ENCODE measurements around the gene GLRX5. TPM values are rescaled to one million over a fixed set of nuclear protein-coding genes. Genes with fewer than 3 reads are reported as not detected.

GLRX5 gene
- total RNA-seq, 1 experiment from 2014 or later: 72.8 TPM

DNA sequence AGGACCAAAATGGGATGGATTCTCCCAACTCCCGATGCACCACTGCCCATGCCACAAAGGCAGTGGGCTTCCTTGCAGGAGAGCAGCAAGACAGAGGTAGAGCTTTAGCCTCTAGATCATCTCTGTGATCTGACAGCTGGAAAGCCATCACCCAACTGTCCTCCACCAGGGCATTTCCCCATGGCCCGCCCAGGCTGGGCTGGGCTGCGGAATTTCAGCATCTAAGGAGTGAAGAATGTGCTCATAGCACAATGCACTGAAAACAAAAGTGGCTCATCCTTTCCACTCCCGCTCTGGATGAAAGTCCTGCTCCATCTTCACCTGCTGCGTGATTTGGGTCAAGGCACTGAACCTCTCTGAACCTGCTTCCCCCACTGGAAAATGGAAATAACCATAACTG lies 24.0 kb upstream of the GLRX5 start (continued):
- TF ChIP-seq, protein P1, sequence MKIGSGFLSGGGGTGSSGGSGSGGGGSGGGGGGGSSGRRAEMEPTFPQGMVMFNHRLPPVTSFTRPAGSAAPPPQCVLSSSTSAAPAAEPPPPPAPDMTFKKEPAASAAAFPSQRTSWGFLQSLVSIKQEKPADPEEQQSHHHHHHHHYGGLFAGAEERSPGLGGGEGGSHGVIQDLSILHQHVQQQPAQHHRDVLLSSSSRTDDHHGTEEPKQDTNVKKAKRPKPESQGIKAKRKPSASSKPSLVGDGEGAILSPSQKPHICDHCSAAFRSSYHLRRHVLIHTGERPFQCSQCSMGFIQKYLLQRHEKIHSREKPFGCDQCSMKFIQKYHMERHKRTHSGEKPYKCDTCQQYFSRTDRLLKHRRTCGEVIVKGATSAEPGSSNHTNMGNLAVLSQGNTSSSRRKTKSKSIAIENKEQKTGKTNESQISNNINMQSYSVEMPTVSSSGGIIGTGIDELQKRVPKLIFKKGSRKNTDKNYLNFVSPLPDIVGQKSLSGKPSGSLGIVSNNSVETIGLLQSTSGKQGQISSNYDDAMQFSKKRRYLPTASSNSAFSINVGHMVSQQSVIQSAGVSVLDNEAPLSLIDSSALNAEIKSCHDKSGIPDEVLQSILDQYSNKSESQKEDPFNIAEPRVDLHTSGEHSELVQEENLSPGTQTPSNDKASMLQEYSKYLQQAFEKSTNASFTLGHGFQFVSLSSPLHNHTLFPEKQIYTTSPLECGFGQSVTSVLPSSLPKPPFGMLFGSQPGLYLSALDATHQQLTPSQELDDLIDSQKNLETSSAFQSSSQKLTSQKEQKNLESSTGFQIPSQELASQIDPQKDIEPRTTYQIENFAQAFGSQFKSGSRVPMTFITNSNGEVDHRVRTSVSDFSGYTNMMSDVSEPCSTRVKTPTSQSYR (CRISPR knock-in tag; IDR thresholded peaks at IDR 0.05): no peak
- TF ChIP-seq, protein P2, sequence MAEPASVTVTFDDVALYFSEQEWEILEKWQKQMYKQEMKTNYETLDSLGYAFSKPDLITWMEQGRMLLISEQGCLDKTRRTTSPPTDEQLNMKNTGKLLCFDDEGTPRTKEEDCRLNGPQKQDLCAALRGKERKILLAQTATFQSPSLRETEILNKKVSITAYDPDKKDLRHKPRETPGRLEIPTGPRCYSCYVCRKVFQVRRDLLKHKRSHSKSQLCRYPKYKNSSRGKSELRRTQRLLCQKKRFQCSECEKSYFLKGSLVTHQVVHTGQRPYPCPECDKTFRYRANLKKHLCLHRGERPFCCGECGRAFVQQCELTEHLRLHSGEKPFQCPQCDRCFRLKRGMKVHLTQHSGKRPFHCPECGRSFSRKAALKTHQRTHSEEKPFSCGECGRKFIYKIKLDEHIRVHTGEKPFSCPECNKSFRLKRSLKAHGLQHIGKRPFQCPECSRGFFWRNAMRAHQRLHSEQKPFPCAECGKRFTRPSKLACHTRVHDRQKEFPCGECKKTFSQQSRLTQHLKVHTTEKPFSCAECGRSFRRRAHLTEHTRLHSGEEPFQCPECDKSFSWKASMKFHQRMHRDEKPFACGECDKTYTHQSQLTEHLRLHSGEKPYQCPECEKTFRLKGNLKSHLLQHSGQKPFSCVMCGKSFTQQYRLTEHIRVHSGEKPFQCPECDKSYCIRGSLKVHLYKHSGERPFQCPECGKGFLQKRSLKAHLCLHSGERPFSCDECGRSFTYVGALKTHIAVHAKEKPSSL (CRISPR knock-in tag; conservative IDR thresholded peaks at IDR 0.05): no peak
- TF ChIP-seq, protein P3, sequence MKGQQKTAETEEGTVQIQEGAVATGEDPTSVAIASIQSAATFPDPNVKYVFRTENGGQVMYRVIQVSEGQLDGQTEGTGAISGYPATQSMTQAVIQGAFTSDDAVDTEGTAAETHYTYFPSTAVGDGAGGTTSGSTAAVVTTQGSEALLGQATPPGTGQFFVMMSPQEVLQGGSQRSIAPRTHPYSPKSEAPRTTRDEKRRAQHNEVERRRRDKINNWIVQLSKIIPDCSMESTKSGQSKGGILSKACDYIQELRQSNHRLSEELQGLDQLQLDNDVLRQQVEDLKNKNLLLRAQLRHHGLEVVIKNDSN (CRISPR knock-in tag; IDR thresholded peaks at IDR 0.05): no peak
- no peak for TF ChIP-seq TEAD4 (CRISPR knock-in tag; IDR thresholded peaks at IDR 0.05)

DNA sequence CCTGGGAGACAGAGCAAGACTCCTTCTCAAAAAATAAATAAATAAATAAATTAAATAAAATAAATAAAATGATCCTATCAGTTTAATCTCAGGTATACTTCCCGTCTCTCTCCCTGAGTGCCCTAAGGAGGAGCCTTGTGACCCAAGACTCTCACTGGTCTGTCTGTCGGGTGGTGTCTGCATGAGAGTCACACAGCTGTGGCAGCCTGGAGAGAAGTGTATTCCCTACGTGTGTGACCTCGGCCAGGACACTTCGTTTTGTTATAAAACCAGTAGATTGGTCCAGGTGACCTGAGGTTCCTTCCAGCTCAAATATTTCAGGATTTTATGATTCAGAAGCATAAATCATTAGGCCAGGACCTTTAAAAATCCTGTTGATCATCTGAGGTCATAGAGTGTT lies 23.2 kb upstream of the GLRX5 start:
- H3K27ac Mint-ChIP-seq: no peak overlapping the region
- H3K4me1 Mint-ChIP-seq: peaks cover 10% of the 10 kb centered on the region
- ChIA-PET POLR2A (no interaction called here), CTCF (interaction anchor here (1.0 to 1.7 kb wide), 3 partner anchors 16 to 79 kb away, joined by 3 to 6 read pairs (median 4); no protein-coding TSS in a partner anchor)
- no peak overlapping the region for H3K4me3 Mint-ChIP-seq
- H3K27me3 Mint-ChIP-seq (ENCODE audit: low read depth): peaks cover 13% of the 10 kb centered on the region
- no peaks in the 10 kb centered on the region for H3K36me3 Mint-ChIP-seq
- TF ChIP-seq JUN (CRISPR knock-in tag; IDR thresholded peaks at IDR 0.05) (no peak), ZNF138 (CRISPR knock-in tag; conservative IDR thresholded peaks at IDR 0.05) (no peak), SOX15 (CRISPR knock-in tag; IDR thresholded peaks at IDR 0.05) (no peak)
- TF ChIP-seq, protein P4, sequence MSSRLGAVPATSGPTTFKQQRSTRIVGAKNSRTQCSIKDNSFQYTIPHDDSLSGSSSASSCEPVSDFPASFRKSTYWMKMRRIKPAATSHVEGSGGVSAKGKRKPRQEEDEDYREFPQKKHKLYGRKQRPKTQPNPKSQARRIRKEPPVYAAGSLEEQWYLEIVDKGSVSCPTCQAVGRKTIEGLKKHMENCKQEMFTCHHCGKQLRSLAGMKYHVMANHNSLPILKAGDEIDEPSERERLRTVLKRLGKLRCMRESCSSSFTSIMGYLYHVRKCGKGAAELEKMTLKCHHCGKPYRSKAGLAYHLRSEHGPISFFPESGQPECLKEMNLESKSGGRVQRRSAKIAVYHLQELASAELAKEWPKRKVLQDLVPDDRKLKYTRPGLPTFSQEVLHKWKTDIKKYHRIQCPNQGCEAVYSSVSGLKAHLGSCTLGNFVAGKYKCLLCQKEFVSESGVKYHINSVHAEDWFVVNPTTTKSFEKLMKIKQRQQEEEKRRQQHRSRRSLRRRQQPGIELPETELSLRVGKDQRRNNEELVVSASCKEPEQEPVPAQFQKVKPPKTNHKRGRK (CRISPR knock-in tag; IDR thresholded peaks at IDR 0.05; ENCODE audit: borderline replicate concordance): no peak
- TF ChIP-seq, protein P3 (CRISPR knock-in tag; IDR thresholded peaks at IDR 0.05): no peak
- DNase-seq (ENCODE audit: low spot score): no peak
- ATAC-seq: no peak
- H3K9me3 Mint-ChIP-seq: no peaks in the 10 kb centered on the region

DNA sequence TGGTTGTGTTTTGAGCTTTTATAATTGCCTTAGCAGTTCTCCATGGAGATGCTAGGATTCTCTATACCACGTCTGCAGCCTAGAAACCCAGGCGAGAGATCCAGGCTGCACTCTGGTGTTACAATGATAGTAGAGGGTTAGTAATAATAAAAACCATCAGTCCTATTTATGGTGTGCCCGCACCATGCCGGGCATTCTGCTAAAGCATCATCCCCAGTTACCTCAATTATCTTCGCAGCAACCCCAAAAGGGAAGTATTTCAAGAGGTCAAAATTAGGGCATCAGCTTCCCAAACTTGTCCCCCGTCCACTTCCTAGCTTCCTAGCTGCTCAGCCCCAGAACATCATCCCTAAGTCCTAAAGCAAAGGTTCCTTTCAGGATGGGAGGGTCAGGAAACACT lies 21.6 kb upstream of the GLRX5 start:
- ChIA-PET CTCF (interaction anchor here (0.6 to 4.9 kb wide), 3 partner anchors 14 to 71 kb away, joined by 3 to 30 read pairs (median 3); no protein-coding TSS in a partner anchor), POLR2A (no interaction called here)
- H3K4me1 Mint-ChIP-seq: peaks cover 13% of the 10 kb centered on the region
- H3K9me3 Mint-ChIP-seq: no peaks in the 10 kb centered on the region
- H3K27me3 Mint-ChIP-seq (ENCODE audit: low read depth): peaks cover 29% of the 10 kb centered on the region
- no peak overlapping the region for H3K4me3 Mint-ChIP-seq
- no peak overlapping the region for H3K27ac Mint-ChIP-seq
- H3K36me3 Mint-ChIP-seq: no peaks in the 10 kb centered on the region
- ATAC-seq (no peak), DNase-seq (ENCODE audit: low spot score) (no peak)
- TF ChIP-seq, protein P5, sequence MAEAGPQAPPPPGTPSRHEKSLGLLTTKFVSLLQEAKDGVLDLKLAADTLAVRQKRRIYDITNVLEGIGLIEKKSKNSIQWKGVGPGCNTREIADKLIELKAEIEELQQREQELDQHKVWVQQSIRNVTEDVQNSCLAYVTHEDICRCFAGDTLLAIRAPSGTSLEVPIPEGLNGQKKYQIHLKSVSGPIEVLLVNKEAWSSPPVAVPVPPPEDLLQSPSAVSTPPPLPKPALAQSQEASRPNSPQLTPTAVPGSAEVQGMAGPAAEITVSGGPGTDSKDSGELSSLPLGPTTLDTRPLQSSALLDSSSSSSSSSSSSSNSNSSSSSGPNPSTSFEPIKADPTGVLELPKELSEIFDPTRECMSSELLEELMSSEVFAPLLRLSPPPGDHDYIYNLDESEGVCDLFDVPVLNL (CRISPR knock-in tag; IDR thresholded peaks at IDR 0.05; ENCODE audit: borderline replicate concordance, low read depth): no peak
- TF ChIP-seq NR2C2 (CRISPR knock-in tag; IDR thresholded peaks at IDR 0.05): no peak
- TF ChIP-seq SMAD4 (CRISPR knock-in tag; IDR thresholded peaks at IDR 0.05): no peak
- no peak for TF ChIP-seq NFE2L1 (CRISPR knock-in tag; IDR thresholded peaks at IDR 0.05)
- no peak for TF ChIP-seq ZNF396 (CRISPR knock-in tag; IDR thresholded peaks at IDR 0.05; ENCODE audit: borderline replicate concordance)
- no peak for TF ChIP-seq ZNF423 (CRISPR knock-in tag; IDR thresholded peaks at IDR 0.05)
- no peak for TF ChIP-seq MXD4 (CRISPR knock-in tag; IDR thresholded peaks at IDR 0.05; ENCODE audit: borderline replicate concordance)
- no peak for TF ChIP-seq TEAD4 (CRISPR knock-in tag; IDR thresholded peaks at IDR 0.05)
- no peak for TF ChIP-seq ZNF138 (CRISPR knock-in tag; conservative IDR thresholded peaks at IDR 0.05)
- TF ChIP-seq, protein P6, sequence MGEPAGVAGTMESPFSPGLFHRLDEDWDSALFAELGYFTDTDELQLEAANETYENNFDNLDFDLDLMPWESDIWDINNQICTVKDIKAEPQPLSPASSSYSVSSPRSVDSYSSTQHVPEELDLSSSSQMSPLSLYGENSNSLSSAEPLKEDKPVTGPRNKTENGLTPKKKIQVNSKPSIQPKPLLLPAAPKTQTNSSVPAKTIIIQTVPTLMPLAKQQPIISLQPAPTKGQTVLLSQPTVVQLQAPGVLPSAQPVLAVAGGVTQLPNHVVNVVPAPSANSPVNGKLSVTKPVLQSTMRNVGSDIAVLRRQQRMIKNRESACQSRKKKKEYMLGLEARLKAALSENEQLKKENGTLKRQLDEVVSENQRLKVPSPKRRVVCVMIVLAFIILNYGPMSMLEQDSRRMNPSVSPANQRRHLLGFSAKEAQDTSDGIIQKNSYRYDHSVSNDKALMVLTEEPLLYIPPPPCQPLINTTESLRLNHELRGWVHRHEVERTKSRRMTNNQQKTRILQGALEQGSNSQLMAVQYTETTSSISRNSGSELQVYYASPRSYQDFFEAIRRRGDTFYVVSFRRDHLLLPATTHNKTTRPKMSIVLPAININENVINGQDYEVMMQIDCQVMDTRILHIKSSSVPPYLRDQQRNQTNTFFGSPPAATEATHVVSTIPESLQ (CRISPR knock-in tag; IDR thresholded peaks at IDR 0.05): no peak
- TF ChIP-seq GABPB1 (CRISPR knock-in tag; IDR thresholded peaks at IDR 0.05): no peak
- TF ChIP-seq, protein P7, sequence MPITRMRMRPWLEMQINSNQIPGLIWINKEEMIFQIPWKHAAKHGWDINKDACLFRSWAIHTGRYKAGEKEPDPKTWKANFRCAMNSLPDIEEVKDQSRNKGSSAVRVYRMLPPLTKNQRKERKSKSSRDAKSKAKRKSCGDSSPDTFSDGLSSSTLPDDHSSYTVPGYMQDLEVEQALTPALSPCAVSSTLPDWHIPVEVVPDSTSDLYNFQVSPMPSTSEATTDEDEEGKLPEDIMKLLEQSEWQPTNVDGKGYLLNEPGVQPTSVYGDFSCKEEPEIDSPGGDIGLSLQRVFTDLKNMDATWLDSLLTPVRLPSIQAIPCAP (CRISPR knock-in tag; IDR thresholded peaks at IDR 0.05): no peak
- no peak for TF ChIP-seq FOXP1 (CRISPR knock-in tag; IDR thresholded peaks at IDR 0.05; ENCODE audit: borderline replicate concordance)

Measured in WTC11 (cell line).